DOHH2 (cell line): ENCODE results near the gene EPYC.

ENCODE experiments used
- CTCF ChIP-seq: fragments of 200-600 bp; sonication (generic); IDR thresholded peaks from one replicate; pipeline ENCODE4 v1.5.1; 2014; ENCODE audit warnings: antibody characterized with exemption, mild to moderate bottlenecking, low read depth, low read length; ENCODE audit not compliant: poor library complexity, severe bottlenecking
- EZH2phosphoT487 ChIP-seq: fragments of 200-600 bp; sonication (generic); IDR thresholded peaks from 2 replicates; pipeline ENCODE4 v1.6.1; 2017; ENCODE audit warnings: borderline replicate concordance, mild to moderate bottlenecking, antibody characterized with exemption, low read length, moderate library complexity, mixed read lengths

DNA sequence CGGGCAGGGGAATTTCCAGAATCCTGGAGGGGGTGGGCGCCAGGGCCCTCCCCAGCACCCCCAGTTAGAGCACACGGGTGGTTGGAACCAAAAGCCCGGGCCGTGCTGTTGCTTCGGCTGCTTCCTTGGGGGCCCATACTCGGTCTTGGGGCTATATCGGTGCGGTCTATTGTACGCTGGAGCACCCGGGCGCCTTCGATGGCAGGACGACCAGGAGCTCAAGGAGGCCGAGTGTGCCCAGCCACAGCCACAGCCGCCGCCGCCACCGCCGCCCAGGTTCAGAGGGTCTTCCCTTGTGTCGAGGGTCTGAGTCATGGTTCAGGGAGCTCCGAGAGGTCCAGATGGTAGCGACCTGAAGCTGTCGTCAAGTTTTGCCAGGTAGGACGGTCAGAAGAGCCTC lies 50.3 kb downstream of the EPYC start:
- TF ChIP-seq CTCF (no peak), EZH2phosphoT487 (no peak)
